Measurements from ENCODE around the gene DNMT3A. TPM values are rescaled to one million over a fixed set of nuclear protein-coding genes. Genes with fewer than 3 reads are reported as not detected.

DNMT3A gene
- total and polyA plus RNA-seq, 2 experiments from 2014 or later: 2.5 to 18.4 TPM

DNA sequence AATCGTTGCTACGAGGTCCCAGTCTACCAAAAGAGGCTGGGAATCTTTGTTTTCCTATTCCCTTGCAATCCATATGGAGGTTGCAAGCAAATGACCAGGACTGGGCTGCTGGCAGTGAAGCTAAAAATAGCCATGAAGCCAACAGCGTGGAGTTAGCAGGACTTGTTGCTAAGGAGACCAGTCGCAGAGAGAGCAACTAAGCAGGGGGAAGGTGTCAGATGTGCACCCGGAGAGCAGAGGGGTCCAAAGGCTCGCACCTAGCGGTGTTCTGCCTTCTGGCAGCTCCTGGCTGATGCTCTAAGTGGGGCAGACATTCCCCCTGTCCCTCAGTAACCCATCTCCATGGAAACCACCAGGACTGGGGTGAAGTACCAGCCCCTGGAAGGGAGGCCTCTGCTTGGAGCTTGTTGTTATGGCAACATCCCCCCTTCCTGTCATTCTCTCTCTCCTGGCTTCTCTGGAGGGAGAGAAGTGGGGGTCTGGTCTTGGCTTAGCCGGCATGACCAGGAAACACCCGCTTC, 84.6 kb downstream of the DNMT3A start:
- DNase-seq: no peak
- Histone ChIP-seq H4K20me1 (ENCODE audit: insufficient read depth) (no peaks in the 10 kb centered on the region), H3K27me3 (replicated peaks; ENCODE audit: insufficient read depth) (no peaks in the 10 kb centered on the region), H3K4me1 (ENCODE audit: insufficient read depth) (no peaks in the 10 kb centered on the region), H2AFZ (no peak overlapping the region), H3K4me2 (ENCODE audit: unreplicated experiment) (no peak overlapping the region), H3F3A (ENCODE audit: insufficient read depth) (no peaks in the 10 kb centered on the region), H3K79me2 (ENCODE audit: insufficient read depth) (no peaks in the 10 kb centered on the region), H3K36me3 (ENCODE audit: low read depth) (no peaks in the 10 kb centered on the region), H3K27ac (no peak overlapping the region), H3K9me2 (ENCODE audit: insufficient read depth) (no peaks in the 10 kb centered on the region), H3K9ac (no peak overlapping the region), H3K9me3 (ENCODE audit: low read depth) (no peaks in the 10 kb centered on the region), H3K4me3 (no peak overlapping the region)
- TF ChIP-seq EZH2phosphoT487 (IDR thresholded peaks at IDR 0.05; ENCODE audit: insufficient read depth, low read depth) (no peak), EZH2 (IDR thresholded peaks at IDR 0.05; ENCODE audit: insufficient read depth, poor library complexity, severe bottlenecking) (no peak)
- 84 to 90% methylated on average over 9 of the region's 9 CpGs for WGBS, 2 experiments (ENCODE audit: low coverage in 1 of 2, low lambda C conversion rate in 2 of 2, missing lambda C conversion rate in 2 of 2)
- in situ Hi-C loops (cut with MboI): no loop called here

DNA sequence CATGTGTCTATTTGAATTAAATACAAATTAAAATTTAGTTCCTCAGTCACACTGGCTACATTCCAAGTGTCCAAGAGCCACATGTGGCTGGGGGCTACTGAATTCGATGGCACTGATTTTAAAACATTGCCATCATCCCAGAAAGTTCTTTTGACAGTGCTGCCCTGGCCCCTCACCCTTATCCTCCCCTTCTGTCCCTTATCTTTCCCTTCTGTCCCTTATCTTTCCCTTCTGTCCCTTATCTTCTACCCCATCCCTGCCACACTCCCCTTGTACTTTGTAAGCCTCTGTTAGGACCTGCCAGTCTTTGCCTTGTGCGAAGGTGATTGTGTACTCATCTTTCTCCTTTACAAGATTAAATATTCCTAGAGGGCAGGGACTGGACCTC, 85.2 kb downstream of the DNMT3A start:
- H3K27ac ChIP-seq: no peak overlapping the region
- H3K9me2 ChIP-seq (ENCODE audit: insufficient read depth): no peaks in the 10 kb centered on the region
- TF ChIP-seq EZH2phosphoT487 (IDR thresholded peaks at IDR 0.05; ENCODE audit: insufficient read depth, low read depth): no peak
- TF ChIP-seq EZH2 (IDR thresholded peaks at IDR 0.05; ENCODE audit: insufficient read depth, poor library complexity, severe bottlenecking): no peak
- no peaks in the 10 kb centered on the region for H3K79me2 ChIP-seq (ENCODE audit: insufficient read depth)
- no peak overlapping the region for H3K9ac ChIP-seq
- H4K20me1 ChIP-seq (ENCODE audit: insufficient read depth): no peaks in the 10 kb centered on the region
- DNase-seq: no peak
- H3K36me3 ChIP-seq (ENCODE audit: low read depth): no peaks in the 10 kb centered on the region
- no peaks in the 10 kb centered on the region for H3K27me3 ChIP-seq (replicated peaks; ENCODE audit: insufficient read depth)
- 88 to 97% methylated on average over 2 of the region's 2 CpGs for WGBS, 2 experiments (ENCODE audit: low coverage in 1 of 2, low lambda C conversion rate in 2 of 2, missing lambda C conversion rate in 2 of 2)
- H3F3A ChIP-seq (ENCODE audit: insufficient read depth): no peaks in the 10 kb centered on the region
- H3K4me3 ChIP-seq: no peak overlapping the region
- in situ Hi-C loops (cut with MboI): no loop called here
- H2AFZ ChIP-seq: no peak overlapping the region
- no peak overlapping the region for H3K4me2 ChIP-seq (ENCODE audit: unreplicated experiment)
- H3K4me1 ChIP-seq (ENCODE audit: insufficient read depth): no peaks in the 10 kb centered on the region
- H3K9me3 ChIP-seq (ENCODE audit: low read depth): no peaks in the 10 kb centered on the region

DNA sequence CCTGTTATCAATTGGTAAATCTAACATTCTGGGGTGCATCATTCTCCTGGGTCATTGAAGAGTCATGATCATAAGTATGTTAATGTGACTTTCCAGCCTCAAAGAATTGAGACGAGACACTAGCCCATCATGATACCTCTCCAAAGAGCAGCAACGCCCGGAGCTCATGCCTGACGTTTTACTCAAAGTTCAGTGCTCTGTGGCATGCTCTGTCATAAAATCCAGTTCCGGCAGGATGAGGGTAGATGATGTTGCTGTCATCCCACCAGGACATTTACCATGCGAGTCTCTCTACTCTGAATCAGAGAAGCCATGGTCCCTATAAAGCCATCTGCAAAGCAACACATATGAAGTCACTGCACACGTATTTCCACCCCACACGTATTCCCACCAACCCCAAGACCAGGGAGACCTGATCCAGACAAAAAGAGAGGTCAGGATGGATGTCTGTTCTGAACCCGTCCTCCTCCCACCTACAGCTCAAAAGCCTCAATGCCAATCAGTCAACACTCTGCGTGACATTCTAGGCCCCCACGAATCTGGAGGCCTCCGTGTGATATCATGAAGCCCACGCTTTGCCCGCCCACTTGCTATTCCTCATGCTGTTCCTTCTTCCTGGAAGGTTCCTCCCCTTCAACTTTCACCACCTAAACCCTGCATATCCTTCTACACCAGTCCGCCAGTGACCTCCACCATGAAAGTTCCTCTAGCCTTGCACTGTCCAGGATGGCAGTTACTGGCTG, 85.8 kb downstream of the DNMT3A start:
- Histone ChIP-seq H4K20me1 (ENCODE audit: insufficient read depth) (no peaks in the 10 kb centered on the region), H3K4me3 (no peak overlapping the region), H3K27me3 (replicated peaks; ENCODE audit: insufficient read depth) (no peaks in the 10 kb centered on the region), H2AFZ (no peak overlapping the region), H3K36me3 (ENCODE audit: low read depth) (no peaks in the 10 kb centered on the region), H3F3A (ENCODE audit: insufficient read depth) (no peaks in the 10 kb centered on the region), H3K4me1 (ENCODE audit: insufficient read depth) (no peaks in the 10 kb centered on the region), H3K79me2 (ENCODE audit: insufficient read depth) (no peaks in the 10 kb centered on the region), H3K4me2 (ENCODE audit: unreplicated experiment) (no peak overlapping the region), H3K27ac (no peak overlapping the region), H3K9me2 (ENCODE audit: insufficient read depth) (no peaks in the 10 kb centered on the region), H3K9me3 (ENCODE audit: low read depth) (no peaks in the 10 kb centered on the region), H3K9ac (no peak overlapping the region)
- in situ Hi-C loops (cut with MboI): no loop called here
- TF ChIP-seq EZH2phosphoT487 (IDR thresholded peaks at IDR 0.05; ENCODE audit: insufficient read depth, low read depth) (no peak), EZH2 (IDR thresholded peaks at IDR 0.05; ENCODE audit: insufficient read depth, poor library complexity, severe bottlenecking) (no peak)
- 92% methylated on average over 15 of the region's 15 CpGs for whole genome bisulfite sequencing, 2 experiments (ENCODE audit: low coverage in 1 of 2, low lambda C conversion rate in 2 of 2, missing lambda C conversion rate in 2 of 2)
- DNase-seq: no peak

DNA sequence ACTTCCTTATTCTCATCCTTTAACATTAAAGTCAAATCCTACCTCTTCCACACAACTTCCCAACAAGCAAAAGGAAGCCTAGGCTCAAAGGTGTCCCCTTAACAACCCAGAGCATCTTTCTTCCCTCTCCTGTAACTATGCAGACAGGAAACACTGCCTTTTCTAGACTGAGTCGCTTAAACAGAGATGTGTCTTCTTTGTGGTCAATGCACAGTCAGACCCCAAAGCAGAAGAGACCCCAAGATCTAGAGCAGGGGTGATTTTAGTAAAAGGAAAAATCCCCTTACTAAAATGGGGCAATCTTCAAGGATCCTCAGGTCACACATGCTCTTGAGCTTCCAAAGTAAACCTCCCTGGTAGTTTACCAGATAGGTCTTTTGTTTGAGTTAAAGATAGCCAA, 86.8 kb downstream of the DNMT3A start:
- DNase-seq: no peak
- Histone ChIP-seq H3K4me2 (ENCODE audit: unreplicated experiment) (no peak overlapping the region), H3F3A (ENCODE audit: insufficient read depth) (no peaks in the 10 kb centered on the region), H3K4me3 (no peak overlapping the region), H3K79me2 (ENCODE audit: insufficient read depth) (no peaks in the 10 kb centered on the region), H3K9ac (no peak overlapping the region), H3K36me3 (ENCODE audit: low read depth) (no peaks in the 10 kb centered on the region), H2AFZ (no peak overlapping the region), H3K4me1 (ENCODE audit: insufficient read depth) (no peaks in the 10 kb centered on the region), H3K27ac (no peak overlapping the region), H3K9me3 (ENCODE audit: low read depth) (no peaks in the 10 kb centered on the region), H3K9me2 (ENCODE audit: insufficient read depth) (no peaks in the 10 kb centered on the region), H4K20me1 (ENCODE audit: insufficient read depth) (no peaks in the 10 kb centered on the region), H3K27me3 (replicated peaks; ENCODE audit: insufficient read depth) (no peaks in the 10 kb centered on the region)
- in situ Hi-C loops (cut with MboI): no loop called here
- no peak for TF ChIP-seq EZH2 (IDR thresholded peaks at IDR 0.05; ENCODE audit: insufficient read depth, poor library complexity, severe bottlenecking)
- TF ChIP-seq EZH2phosphoT487 (IDR thresholded peaks at IDR 0.05; ENCODE audit: insufficient read depth, low read depth): no peak
- WGBS, 2 experiments (ENCODE audit: low coverage in 1 of 2, low lambda C conversion rate in 2 of 2, missing lambda C conversion rate in 2 of 2): 92 to 100% methylated on average over 1 of the region's 1 CpG
